ENCODE measurements around the gene RBCK1.
"Not testable (repeated sequence)": the region's sequence is repeated elsewhere in the genome, so short reads cannot be mapped to it uniquely, and the experiment has no call there.

RBCK1 gene

DNA sequence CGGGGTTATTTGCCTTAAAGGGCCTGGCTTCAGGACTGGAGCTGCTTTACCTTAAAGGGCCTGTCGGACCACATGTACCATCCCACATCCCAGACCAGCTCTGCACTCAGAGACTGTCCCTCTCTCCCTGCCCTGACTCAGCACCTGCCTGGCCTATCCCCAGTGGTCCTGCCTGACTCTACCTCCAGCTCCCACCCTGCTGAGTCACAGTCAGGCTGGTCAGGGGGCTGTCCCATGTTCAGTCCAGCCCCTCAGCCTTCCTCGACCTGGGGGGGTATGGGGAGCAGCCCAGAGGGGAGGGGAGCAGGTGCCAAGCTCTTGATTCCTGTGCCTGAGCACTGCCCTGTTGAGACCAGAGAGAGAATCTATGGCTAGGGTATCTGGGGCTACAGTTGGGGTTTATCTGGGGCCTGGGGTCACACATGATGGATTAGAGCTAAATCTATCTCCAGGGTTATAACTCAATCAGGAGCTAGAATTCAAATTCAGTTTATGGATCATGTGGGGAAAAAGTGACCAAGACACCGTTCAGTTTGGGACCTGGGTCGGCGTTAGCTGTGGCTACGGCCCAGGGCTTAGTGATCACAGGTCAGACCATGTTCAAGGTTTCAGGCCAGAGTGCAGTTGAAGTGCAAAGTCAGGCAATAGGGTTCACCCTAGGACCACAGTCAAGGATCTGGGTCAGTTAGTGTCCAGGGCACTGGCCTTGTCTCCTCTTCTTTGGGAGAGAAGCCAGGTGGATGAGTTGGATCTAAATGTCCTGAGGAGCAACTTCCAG is 36.9 kb upstream of the RBCK1 start:
- FAIRE-seq (no peak), DNase-seq (ENCODE audit: insufficient read length, low spot score) (no peak)
- TF ChIP-seq, protein P1, sequence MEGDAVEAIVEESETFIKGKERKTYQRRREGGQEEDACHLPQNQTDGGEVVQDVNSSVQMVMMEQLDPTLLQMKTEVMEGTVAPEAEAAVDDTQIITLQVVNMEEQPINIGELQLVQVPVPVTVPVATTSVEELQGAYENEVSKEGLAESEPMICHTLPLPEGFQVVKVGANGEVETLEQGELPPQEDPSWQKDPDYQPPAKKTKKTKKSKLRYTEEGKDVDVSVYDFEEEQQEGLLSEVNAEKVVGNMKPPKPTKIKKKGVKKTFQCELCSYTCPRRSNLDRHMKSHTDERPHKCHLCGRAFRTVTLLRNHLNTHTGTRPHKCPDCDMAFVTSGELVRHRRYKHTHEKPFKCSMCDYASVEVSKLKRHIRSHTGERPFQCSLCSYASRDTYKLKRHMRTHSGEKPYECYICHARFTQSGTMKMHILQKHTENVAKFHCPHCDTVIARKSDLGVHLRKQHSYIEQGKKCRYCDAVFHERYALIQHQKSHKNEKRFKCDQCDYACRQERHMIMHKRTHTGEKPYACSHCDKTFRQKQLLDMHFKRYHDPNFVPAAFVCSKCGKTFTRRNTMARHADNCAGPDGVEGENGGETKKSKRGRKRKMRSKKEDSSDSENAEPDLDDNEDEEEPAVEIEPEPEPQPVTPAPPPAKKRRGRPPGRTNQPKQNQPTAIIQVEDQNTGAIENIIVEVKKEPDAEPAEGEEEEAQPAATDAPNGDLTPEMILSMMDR (IDR thresholded peaks at IDR 0.05; ENCODE audit: insufficient read depth, missing control alignments), result no peak

DNA sequence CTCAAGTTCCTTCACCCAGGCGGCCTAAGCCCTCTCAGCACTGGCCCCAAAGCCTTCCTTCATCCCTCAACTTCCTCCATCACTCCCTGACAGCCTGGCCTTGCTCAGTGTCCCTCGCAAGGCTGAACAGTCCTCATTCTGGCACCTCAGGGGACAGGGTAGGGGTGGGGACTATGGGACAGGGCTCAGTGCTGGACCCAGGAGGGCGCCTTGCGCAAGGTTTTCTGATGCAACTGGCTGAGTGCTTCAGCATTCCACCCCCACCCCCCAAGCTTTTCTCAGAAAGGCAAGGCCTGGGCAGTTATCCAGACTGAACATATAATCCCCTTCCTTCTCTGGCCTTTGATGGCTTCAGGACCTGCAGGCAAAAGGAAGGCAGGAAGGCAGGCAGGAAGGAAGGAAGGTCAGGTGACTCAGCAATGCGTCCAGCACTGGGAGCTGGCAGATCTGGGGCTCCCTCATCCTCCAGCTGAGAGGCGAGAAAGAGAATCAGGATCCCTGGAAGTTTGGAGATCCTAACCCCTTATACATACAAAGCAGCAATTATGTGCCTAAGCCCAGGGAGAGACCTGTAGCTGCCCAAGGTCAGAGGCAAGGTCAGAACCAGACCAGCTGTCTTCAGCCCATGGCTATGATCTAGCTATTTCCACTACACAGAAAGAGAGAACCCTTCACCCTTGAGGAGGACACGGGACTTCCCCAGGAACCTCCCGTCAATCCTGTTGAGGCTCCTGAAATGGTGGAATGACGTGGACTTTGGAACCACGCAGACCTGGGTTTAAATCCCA is 36.1 kb upstream of the RBCK1 start:
- no peak for DNase-seq (ENCODE audit: insufficient read length, low spot score)
- no peak for FAIRE-seq
- TF ChIP-seq, protein P1 (IDR thresholded peaks at IDR 0.05; ENCODE audit: insufficient read depth, missing control alignments), result peak; percentile 3

DNA sequence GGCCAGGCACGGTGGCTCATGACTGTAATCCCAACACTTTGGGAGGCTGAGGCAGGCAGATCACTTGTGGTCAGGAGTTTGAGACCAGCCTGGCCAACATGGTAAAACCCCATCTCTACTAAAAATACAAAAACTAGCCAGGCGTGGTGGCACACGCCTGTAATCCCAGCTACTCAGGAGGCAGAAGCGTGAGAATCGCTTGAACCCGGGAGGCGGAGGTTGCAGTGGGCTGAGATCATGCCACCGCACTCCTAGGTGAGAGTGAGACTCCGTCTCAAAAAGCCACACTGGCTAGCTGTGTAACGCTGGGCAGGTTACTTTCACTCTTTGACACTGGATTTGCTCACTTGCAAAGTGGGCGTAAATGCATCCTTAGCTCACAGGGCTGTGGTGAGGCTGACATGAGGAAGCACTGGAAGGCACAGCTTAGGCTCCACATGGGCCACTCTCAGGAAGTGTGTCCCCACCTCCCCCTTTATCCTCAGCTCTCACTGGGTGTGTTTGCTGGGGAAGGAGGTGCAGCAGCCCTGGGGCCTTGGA is 35.5 kb upstream of the RBCK1 start:
- not testable (repeated sequence) for DNase-seq (ENCODE audit: insufficient read length, low spot score); FAIRE-seq

DNA sequence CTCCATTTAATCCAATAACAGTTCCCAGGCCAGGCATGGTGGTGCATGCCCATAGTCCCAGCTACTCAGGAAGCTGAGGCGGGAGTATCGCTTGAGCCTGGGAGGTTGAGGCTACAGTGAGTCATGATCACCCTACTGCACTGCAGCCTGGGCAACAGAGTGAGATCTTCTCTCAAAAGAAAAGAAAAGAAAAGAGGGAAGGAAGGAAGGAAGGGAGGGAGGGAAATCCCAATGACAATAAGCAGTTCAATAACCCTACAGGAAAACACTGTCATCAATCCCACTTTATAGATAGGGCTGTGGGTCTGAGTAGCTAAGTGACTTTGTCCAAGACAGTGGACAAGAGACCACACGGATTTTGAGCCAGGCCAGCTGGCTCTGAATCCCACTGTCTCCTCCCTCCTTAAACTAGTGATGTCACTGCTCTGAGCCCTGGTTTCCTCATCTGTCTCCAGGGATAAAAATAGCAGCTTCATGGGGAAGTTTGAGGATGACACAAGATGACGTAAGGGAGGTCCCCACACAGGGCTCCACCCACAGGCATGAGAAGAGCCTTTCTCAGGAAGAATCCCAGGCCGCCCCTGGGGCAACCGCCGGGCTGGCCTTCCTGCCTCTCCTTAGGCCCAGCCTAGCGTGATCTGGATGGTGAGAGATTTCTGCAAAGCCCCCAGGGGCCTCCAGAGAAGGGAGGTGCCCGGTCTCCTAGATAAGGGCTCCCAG is 34.8 kb upstream of the RBCK1 start:
- TF ChIP-seq, protein P1 (IDR thresholded peaks at IDR 0.05; ENCODE audit: insufficient read depth, missing control alignments), result no peak
- FAIRE-seq, result no peak
- no peak for DNase-seq (ENCODE audit: insufficient read length, low spot score)

DNA sequence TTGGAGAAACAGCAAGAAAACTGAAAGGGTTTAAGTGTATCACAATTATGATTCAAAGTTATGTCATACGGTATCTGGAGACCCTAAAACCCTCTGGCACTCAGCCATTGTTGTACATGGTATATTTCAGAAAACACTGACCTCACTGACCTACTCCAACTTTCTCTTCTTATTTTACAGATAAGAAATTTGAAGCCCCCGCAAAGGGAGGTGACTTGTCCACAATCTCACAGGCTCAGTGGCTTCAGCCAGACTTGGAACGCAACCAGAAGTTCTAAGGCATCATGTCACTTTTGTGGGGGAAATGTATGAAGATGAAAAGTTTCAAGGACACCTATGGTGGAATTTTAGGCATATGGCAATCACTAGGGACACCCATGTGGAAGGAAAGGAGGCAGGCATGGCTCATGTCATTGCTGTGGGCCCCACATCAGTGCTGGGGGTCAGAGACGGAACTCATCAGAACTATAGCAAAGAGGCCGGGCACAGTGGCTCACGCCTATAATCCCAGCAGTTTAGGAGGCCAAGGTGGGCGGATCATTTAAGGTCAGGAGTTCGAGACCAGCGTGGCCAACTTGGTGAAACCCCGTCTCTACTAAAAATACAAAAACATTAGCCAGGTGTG is 32.7 kb upstream of the RBCK1 start:
- DNase-seq (ENCODE audit: insufficient read length, low spot score), result no peak
- FAIRE-seq, result no peak
- TF ChIP-seq, protein P1 (IDR thresholded peaks at IDR 0.05; ENCODE audit: insufficient read depth, missing control alignments), result no peak

DNA sequence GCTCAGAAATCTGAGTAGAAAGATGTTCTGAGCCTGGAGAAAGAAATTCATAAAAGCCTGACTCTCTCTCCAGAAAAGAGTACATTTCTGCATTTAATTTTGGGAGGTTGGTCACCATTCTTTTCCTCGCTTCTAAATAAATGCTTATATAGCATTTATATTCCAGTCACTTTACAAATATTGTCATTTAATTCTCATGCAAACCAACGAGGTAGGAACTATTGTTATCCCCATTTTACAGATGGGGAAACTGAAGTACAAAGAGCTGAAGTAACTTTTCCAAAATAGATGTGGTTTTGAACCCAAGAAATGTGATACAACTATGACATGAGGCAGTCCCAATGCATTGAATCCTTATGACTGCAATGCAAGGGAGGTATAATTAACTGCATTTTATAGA is 32.0 kb upstream of the RBCK1 start:
- FAIRE-seq (no peak), DNase-seq (ENCODE audit: insufficient read length, low spot score) (no peak)
- TF ChIP-seq, protein P1 (IDR thresholded peaks at IDR 0.05; ENCODE audit: insufficient read depth, missing control alignments), result no peak

DNA sequence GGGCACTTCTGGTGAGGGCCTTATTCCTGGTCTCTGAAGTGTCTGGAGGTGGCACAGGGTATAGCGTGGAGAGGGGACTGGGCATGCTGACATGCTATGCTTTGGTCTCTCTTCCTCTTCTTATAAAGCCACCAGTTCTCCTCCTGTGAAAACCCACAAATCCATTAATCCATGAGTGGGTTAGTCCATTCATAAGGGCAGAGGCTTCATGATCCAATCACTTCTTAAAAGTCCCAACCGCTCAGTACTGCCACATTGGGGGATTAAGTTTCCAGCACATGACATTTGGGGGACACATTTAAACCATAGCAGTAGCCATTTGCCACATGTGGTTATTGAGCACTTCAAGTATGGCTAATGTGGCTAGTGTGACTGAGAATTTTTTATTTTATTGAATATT is 31.3 kb upstream of the RBCK1 start:
- no peak for FAIRE-seq
- DNase-seq (ENCODE audit: insufficient read length, low spot score), result no peak
- TF ChIP-seq, protein P1 (IDR thresholded peaks at IDR 0.05; ENCODE audit: insufficient read depth, missing control alignments), result no peak

DNA sequence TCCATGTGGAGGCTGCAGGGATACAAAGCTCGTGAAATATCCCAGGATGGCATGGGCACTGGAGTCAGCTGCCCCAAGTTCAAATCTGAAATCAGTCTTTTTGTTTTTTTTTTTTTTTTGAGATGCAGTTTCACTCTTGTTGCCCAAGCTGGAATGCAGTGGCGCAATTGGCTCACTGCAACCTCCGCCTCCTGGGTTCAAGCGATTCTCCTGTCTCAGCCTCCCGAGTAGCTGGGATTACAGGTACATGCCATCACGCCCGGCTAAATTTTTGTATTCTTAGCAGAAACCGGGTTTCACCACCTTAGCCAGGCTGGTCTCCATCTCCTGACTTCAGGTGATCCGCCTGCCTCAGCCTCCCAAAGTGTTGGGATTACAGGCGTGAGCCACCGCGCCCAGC is 30.5 kb upstream of the RBCK1 start:
- not testable (repeated sequence) for DNase-seq (ENCODE audit: insufficient read length, low spot score); FAIRE-seq
